Natural killer cell (primary cell): Measurements from ENCODE around the gene LRSAM1. TPM values are rescaled to one million over a fixed set of nuclear protein-coding genes. Genes with fewer than 3 reads are reported as not detected.

ENCODE experiments used
- ATAC-seq, 3 donors: fragments of 150-1000 bp in 2 of 3; fragments of 200-7000 bp in 1 of 3; cut with Tn5 transposase; 1 replicate in 1 of 3; 2 replicates in 2 of 3; pipeline ENCODE4 v1.10.0; 2021; ENCODE audit warnings: mild to moderate bottlenecking in 2 of 3, moderate library complexity in 2 of 3
- DNase-seq, 2 donors: peaks; one replicate each; pipeline versions ENCODE4 v3.0.0 to v3.0.0-alpha.2; 2013 to 2021; ENCODE audit warnings: mixed read lengths in 1 of 2
- H3K27ac ChIP-seq: one replicate; pipeline ENCODE4 v1.5.1; 2013; ENCODE audit warnings: mild to moderate bottlenecking, low read length
- H3K27me3 ChIP-seq: one replicate; pipeline ENCODE4 v1.6.1; 2013; ENCODE audit warnings: low read length; ENCODE audit not compliant: control insufficient read depth, insufficient read depth
- H3K36me3 ChIP-seq: one replicate; pipeline ENCODE4 v1.6.1; 2013; ENCODE audit warnings: low read length; ENCODE audit not compliant: control insufficient read depth, insufficient read depth
- H3K4me1 ChIP-seq: one replicate; pipeline ENCODE4 v1.6.1; 2013; ENCODE audit warnings: low read length; ENCODE audit not compliant: control insufficient read depth, insufficient read depth
- H3K4me3 ChIP-seq: one replicate; pipeline ENCODE4 v1.5.1; 2013; ENCODE audit warnings: low read length
- H3K9me3 ChIP-seq: one replicate; pipeline ENCODE4 v1.6.1; 2013; ENCODE audit warnings: low read length; ENCODE audit not compliant: control insufficient read depth, insufficient read depth
- H3K27ac Mint-ChIP-seq, 2 donors: one replicate each; pipeline ENCODE4 v1.8.0; 2022; ENCODE audit warnings: mild to moderate bottlenecking in 2 of 2, mixed read lengths in 2 of 2, moderate library complexity in 1 of 2
- H3K27me3 Mint-ChIP-seq, 2 donors: one replicate each; pipeline ENCODE4 v1.8.0; 2022; ENCODE audit warnings: low read depth in 2 of 2, mixed read lengths in 2 of 2
- H3K36me3 Mint-ChIP-seq: one replicate; pipeline ENCODE4 v1.8.0; 2022; ENCODE audit warnings: mixed read lengths
- H3K4me1 Mint-ChIP-seq, 2 donors: one replicate each; pipeline ENCODE4 v1.8.0; 2022; ENCODE audit warnings: mixed read lengths in 2 of 2
- H3K4me3 Mint-ChIP-seq: one replicate; pipeline ENCODE4 v1.8.0; 2022; ENCODE audit warnings: mild to moderate bottlenecking, moderate library complexity, mixed read lengths
- H3K9me3 Mint-ChIP-seq, 2 donors: one replicate each; pipeline ENCODE4 v1.8.0; 2022; ENCODE audit warnings: mixed read lengths in 2 of 2
- CTCF ChIP-seq: fragments of 200-600 bp; IDR thresholded peaks from one replicate; pipeline ENCODE4 v1.8.0; 2022; ENCODE audit warnings: antibody characterized with exemption
- WGBS: methylation state at CpG from one replicate; pipeline ENCODE4 v1.1.7; 2013; ENCODE audit warnings: missing lambda C conversion rate; ENCODE audit not compliant: insufficient coverage; 5-methylcytosine and 5-hydroxymethylcytosine counted together
- intact Hi-C: fragments of 100-400 bp; cut with micrococcal nuclease; formaldehyde crosslinking; loops from one replicate; pipeline ENCODE4 v1.14.2; 2022
- total RNA-seq, 4 donors: library from RNA; stranded (reverse); fragments of 120-200 nt in 1 of 4; gene quantifications; one replicate each; pipeline versions ENCODE4 v1.2.3 to v1.2.4, GENCODE V29; 2013 to 2022

Gene LRSAM1
- total RNA-seq, 3 donors from 2014 or later (not counting 1 experiment from before 2014, with no cell fraction given) = 17.4 to 24.6 (median 20.7) TPM

- H3K27ac ChIP-seq = no peak overlapping the region
- H3K27me3 ChIP-seq = no peaks in the 10 kb centered on the region
- Mint-ChIP-seq H3K9me3 (no peaks in the 10 kb centered on the region), H3K4me1 (no peaks in the 10 kb centered on the region), H3K27me3 (no peaks in the 10 kb centered on the region), H3K4me3 (no peak overlapping the region), H3K27ac (no peak overlapping the region), H3K36me3 (no peaks in the 10 kb centered on the region)
- no peaks in the 10 kb centered on the region for H3K36me3 ChIP-seq
- no peaks in the 10 kb centered on the region for H3K4me1 ChIP-seq
- intact Hi-C loops = no loop called here
- TF ChIP-seq CTCF = no peak
- H3K9me3 ChIP-seq = no peaks in the 10 kb centered on the region
- DNase-seq = no peak
- no peak for ATAC-seq
- 93% methylated on average over 14 of the region's 14 CpGs for WGBS
- no peak overlapping the region for H3K4me3 ChIP-seq
Measured at GRCh38 chr9:127535834-127536233, 84.5 kb downstream of the LRSAM1 start.

- H3K4me1 ChIP-seq = no peaks in the 10 kb centered on the region
- no peak overlapping the region for H3K4me3 ChIP-seq
- no peaks in the 10 kb centered on the region for H3K36me3 Mint-ChIP-seq
- no peak overlapping the region for H3K27ac Mint-ChIP-seq
- ATAC-seq (no peak), DNase-seq (no peak)
- H3K27me3 Mint-ChIP-seq = no peaks in the 10 kb centered on the region
- H3K9me3 ChIP-seq = no peaks in the 10 kb centered on the region
- H3K4me1 Mint-ChIP-seq = no peaks in the 10 kb centered on the region
- intact Hi-C loops = no loop called here
- 89% methylated on average over 8 of the region's 8 CpGs for WGBS
- no peak overlapping the region for H3K4me3 Mint-ChIP-seq
- no peaks in the 10 kb centered on the region for H3K36me3 ChIP-seq
- no peak overlapping the region for H3K27ac ChIP-seq
- no peaks in the 10 kb centered on the region for H3K27me3 ChIP-seq
- no peak for TF ChIP-seq CTCF
- no peaks in the 10 kb centered on the region for H3K9me3 Mint-ChIP-seq
Measured at GRCh38 chr9:127536499-127536898, 85.2 kb downstream of the LRSAM1 start.

GRCh38 chr9:127537014-127537413, 85.7 kb downstream of the LRSAM1 start:
- no peaks in the 10 kb centered on the region for H3K36me3 Mint-ChIP-seq
- 93% methylated on average over 8 of the region's 8 CpGs for WGBS
- no peaks in the 10 kb centered on the region for H3K9me3 Mint-ChIP-seq
- no peaks in the 10 kb centered on the region for H3K27me3 Mint-ChIP-seq
- intact Hi-C loops = no loop called here
- Histone ChIP-seq H3K4me3 (no peak overlapping the region), H3K27me3 (no peaks in the 10 kb centered on the region), H3K36me3 (no peaks in the 10 kb centered on the region), H3K27ac (no peak overlapping the region), H3K4me1 (no peaks in the 10 kb centered on the region), H3K9me3 (no peaks in the 10 kb centered on the region)
- no peak overlapping the region for H3K27ac Mint-ChIP-seq
- H3K4me1 Mint-ChIP-seq = no peaks in the 10 kb centered on the region
- DNase-seq = no peak
- TF ChIP-seq CTCF = no peak
- H3K4me3 Mint-ChIP-seq = no peak overlapping the region
- ATAC-seq = no peak

GRCh38 chr9:127537792-127538191, 86.5 kb downstream of the LRSAM1 start:
- Histone ChIP-seq H3K9me3 (no peaks in the 10 kb centered on the region), H3K4me1 (no peaks in the 10 kb centered on the region), H3K4me3 (no peak overlapping the region), H3K36me3 (no peaks in the 10 kb centered on the region), H3K27me3 (no peaks in the 10 kb centered on the region), H3K27ac (no peak overlapping the region)
- 91% methylated on average over 3 of the region's 3 CpGs for WGBS
- no peak overlapping the region for H3K27ac Mint-ChIP-seq
- H3K4me1 Mint-ChIP-seq = no peaks in the 10 kb centered on the region
- no peak overlapping the region for H3K4me3 Mint-ChIP-seq
- no peak for ATAC-seq
- DNase-seq = no peak
- TF ChIP-seq CTCF = no peak
- intact Hi-C loops = no loop called here
- H3K27me3 Mint-ChIP-seq = no peaks in the 10 kb centered on the region
- H3K9me3 Mint-ChIP-seq = no peaks in the 10 kb centered on the region
- no peaks in the 10 kb centered on the region for H3K36me3 Mint-ChIP-seq
